Activated naive CD8-positive, alpha-beta T cell (primary cell): ENCODE results near the gene CACNA1H.
"Not testable (repeated sequence)": the region's sequence is repeated elsewhere in the genome, so short reads cannot be mapped to it uniquely, and the experiment has no call there.

ENCODE experiments used
- H3K27ac Mint-ChIP-seq: one replicate; pipeline ENCODE4 v1.8.0; 2021; ENCODE audit warnings: mixed read lengths
- H3K27me3 Mint-ChIP-seq: one replicate; pipeline ENCODE4 v1.8.0; 2021; ENCODE audit warnings: mixed read lengths
- H3K36me3 Mint-ChIP-seq: one replicate; pipeline ENCODE4 v1.8.0; 2021; ENCODE audit warnings: mixed read lengths
- H3K4me1 Mint-ChIP-seq: one replicate; pipeline ENCODE4 v1.8.0; 2021; ENCODE audit warnings: low read depth, mixed read lengths
- H3K4me3 Mint-ChIP-seq: one replicate; pipeline ENCODE4 v1.8.0; 2021; ENCODE audit warnings: mild to moderate bottlenecking, mixed read lengths
- H3K9me3 Mint-ChIP-seq: one replicate; pipeline ENCODE4 v1.8.0; 2021; ENCODE audit warnings: low read depth, mixed read lengths

CACNA1H gene

DNA sequence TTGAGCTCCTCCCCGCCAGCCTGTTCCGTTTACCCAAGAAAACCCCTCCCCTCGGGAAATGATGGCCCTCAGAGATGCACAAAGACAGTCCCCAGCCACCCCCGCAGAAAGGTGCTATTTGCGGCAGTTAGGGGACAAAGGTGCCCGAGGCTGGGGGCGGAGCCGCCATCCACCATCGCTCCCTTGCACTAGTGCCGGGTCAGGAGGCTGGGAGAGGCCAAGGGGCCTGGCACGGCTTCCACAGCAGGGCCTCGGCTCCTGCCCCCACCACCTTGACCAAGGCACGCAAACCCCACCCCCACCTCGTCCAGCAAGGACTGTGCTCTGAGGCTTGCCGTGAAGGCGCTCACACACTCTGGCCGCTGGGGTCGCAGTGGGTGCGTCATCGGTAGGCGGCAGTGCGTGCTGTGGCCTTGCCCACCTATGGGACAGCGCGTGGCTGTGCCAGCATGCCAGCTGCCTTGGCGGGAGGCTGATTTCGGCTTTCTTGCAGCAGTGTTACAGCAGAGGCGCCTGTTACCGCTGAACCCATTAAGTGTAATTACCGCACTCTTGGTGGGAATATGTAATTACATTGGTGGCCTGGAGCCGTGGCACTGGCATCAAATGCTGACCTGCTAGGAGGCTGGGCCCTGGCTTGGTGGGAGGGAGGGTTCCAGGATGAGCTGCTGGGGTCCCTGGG is 40.4 kb downstream of the CACNA1H start:
- Mint-ChIP-seq H3K9me3 (no peaks in the 10 kb centered on the region), H3K27me3 (no peaks in the 10 kb centered on the region), H3K36me3 (no peaks in the 10 kb centered on the region), H3K4me1 (no peaks in the 10 kb centered on the region), H3K27ac (no peak overlapping the region), H3K4me3 (no peak overlapping the region)

DNA sequence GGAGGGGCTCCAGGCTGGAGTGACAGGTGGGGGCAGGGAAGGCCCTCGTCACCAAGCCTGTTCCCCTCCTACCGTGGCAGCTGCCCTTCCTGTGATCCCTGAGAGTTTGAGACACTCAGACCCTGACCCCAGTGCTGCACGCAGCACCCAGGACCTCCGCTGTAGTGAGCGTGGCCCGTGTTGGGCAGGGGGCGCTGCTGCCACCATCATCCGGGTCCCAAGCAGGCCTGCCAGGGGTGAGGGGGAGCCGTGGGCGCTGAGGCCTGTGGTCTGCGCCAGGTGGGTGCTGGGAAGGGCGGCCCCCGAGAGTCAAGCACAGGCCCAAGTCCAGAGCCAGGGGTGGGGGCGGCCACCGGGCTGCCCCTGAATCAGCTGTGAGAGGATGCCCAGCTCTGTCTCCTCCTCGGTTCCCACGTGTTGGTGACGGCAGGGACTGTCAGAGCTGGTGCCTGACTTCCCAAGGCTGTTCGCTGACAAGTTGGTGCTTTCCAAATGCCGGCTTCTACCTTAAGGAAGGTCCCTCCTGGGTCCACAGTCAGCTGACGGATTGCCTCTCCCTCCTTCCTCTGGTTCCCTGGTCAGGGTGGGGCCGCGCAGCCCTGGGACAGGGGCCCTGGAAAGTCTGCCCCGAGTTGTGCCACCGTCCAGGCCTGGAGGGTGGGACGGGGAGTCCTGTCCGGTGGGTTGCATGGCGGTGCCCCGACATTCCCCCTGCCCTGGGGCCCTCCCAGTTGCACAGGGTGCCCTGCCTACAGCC is 41.1 kb downstream of the CACNA1H start:
- Mint-ChIP-seq H3K4me1 (no peaks in the 10 kb centered on the region), H3K27me3 (no peaks in the 10 kb centered on the region), H3K36me3 (no peaks in the 10 kb centered on the region), H3K9me3 (no peaks in the 10 kb centered on the region), H3K4me3 (no peak overlapping the region), H3K27ac (no peak overlapping the region)

DNA sequence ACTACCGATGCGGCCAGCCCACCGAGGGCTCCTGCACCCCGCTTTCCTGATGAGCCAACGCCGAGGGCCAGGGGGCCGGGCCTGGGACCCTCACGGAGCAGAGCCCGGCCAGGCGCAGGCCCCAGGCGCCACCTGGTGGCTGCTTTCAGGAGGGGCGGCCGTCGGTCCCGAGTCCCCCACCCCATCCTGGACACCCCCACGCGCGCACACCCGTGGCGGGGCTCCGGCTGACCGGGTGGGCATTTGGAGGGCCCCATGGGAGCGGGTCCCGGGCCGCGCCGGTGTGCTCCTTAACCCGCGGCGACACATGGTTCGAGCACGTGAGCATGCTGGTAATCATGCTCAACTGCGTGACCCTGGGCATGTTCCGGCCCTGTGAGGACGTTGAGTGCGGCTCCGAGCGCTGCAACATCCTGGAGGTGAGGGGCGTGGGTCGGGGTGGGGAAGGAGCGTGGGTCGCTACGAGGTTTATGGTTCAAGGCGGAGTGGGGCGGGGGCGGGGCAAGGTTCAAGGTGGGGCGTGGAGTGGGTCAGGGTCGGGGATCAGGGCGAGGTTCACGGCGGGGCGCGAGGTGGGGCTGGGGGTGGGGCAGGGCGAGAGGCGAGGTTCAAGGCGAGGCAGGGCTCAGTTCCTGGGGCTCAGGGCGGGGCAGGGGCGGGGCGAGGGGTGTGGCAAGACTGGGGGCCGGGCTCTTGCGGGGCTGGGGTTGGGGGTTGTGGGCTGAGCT is 41.9 kb downstream of the CACNA1H start:
- H3K9me3 Mint-ChIP-seq = no peaks in the 10 kb centered on the region
- H3K27ac Mint-ChIP-seq = no peak overlapping the region
- no peak overlapping the region for H3K4me3 Mint-ChIP-seq
- H3K4me1 Mint-ChIP-seq = no peaks in the 10 kb centered on the region
- no peaks in the 10 kb centered on the region for H3K27me3 Mint-ChIP-seq
- H3K36me3 Mint-ChIP-seq = no peaks in the 10 kb centered on the region

DNA sequence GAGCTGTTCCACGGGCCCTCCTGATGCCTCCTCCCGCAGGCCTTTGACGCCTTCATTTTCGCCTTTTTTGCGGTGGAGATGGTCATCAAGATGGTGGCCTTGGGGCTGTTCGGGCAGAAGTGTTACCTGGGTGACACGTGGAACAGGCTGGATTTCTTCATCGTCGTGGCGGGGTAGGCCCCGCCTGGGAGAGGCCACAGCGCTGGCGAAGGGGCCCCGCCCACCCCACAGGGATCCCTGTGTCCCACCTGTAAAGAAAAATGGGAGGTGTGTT is 42.4 kb downstream of the CACNA1H start:
- no peaks in the 10 kb centered on the region for H3K27me3 Mint-ChIP-seq
- no peaks in the 10 kb centered on the region for H3K9me3 Mint-ChIP-seq
- H3K36me3 Mint-ChIP-seq = no peaks in the 10 kb centered on the region
- no peaks in the 10 kb centered on the region for H3K4me1 Mint-ChIP-seq
- H3K4me3 Mint-ChIP-seq = no peak overlapping the region
- H3K27ac Mint-ChIP-seq = no peak overlapping the region

DNA sequence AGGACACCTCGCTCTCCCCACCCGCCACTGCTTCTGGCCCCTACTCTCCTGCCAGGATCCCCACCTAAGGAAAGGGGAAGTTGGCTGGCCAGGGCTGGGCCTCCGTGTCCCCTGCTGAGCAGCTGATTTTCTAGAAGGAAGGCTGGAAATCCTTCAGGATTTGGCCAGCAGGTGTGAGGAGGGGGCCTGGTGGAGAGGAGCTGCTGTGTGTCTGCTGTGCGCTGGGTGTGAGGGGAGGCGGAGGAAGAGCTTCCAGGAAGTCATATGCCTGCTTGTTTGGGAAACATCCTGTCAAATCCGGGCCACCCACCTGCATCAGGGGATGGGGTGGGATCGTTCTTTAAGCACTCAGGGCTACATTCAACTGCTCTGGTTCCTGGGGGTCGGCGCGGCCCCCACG is 43.6 kb downstream of the CACNA1H start:
- no peaks in the 10 kb centered on the region for H3K27me3 Mint-ChIP-seq
- H3K27ac Mint-ChIP-seq = no peak overlapping the region
- H3K36me3 Mint-ChIP-seq = no peaks in the 10 kb centered on the region
- H3K4me1 Mint-ChIP-seq = no peaks in the 10 kb centered on the region
- no peaks in the 10 kb centered on the region for H3K9me3 Mint-ChIP-seq
- H3K4me3 Mint-ChIP-seq = no peak overlapping the region

DNA sequence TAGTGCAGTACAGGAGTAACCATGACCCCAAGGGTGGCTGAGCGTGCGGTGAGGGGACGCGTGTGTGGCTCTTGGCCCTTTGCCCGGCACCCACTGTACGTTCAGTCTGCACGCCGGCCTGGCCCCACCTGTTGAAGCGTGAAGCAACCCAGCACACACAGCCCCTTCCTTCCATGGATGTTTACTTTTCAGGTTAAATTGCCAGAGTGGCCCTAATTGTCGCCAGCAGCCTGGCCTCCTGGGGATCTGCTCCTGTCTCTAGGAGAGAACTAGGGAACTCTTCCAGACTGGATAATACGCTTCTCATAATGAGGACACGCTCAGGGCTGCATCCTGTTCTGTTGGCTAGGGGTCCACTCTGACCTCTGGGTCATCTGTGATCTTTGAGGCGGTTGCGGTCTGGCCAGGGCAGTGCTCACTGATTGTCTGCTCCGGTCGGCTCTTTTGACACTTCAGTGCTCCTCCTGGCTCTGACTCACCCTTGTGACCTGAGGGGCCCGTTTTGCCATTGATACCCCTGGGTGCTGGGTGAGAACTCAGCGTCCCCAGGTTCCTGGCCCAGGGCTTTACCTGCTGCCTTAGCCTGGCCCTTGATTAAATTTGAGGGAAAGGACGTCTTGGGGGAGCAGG is 44.4 kb downstream of the CACNA1H start:
- H3K27me3 Mint-ChIP-seq = no peaks in the 10 kb centered on the region
- no peaks in the 10 kb centered on the region for H3K9me3 Mint-ChIP-seq
- no peak overlapping the region for H3K4me3 Mint-ChIP-seq
- no peak overlapping the region for H3K27ac Mint-ChIP-seq
- H3K36me3 Mint-ChIP-seq = no peaks in the 10 kb centered on the region
- no peaks in the 10 kb centered on the region for H3K4me1 Mint-ChIP-seq

DNA sequence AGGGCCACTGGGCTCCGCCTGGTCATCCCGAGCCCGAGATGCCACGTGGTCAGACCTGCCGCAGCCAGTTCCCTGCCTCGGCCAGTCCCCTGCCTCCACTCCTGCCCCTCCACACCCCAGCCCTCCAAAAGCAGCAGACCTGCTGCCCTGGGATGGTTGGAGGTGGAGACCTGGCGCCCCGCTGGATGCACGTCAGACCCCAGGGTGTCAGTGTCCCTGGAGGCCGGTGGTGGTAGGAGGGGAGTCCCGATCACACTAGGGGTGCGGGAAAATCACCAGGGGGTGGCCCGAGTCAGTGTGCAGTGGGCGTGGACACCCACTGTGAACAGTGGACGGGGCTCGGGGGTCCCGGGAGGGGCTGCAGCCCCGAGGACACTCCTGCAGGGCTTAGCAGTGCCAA is 45.3 kb downstream of the CACNA1H start:
- H3K27ac Mint-ChIP-seq = no peak overlapping the region
- H3K9me3 Mint-ChIP-seq = no peaks in the 10 kb centered on the region
- H3K36me3 Mint-ChIP-seq = no peaks in the 10 kb centered on the region
- no peak overlapping the region for H3K4me3 Mint-ChIP-seq
- H3K4me1 Mint-ChIP-seq = no peaks in the 10 kb centered on the region
- no peaks in the 10 kb centered on the region for H3K27me3 Mint-ChIP-seq

DNA sequence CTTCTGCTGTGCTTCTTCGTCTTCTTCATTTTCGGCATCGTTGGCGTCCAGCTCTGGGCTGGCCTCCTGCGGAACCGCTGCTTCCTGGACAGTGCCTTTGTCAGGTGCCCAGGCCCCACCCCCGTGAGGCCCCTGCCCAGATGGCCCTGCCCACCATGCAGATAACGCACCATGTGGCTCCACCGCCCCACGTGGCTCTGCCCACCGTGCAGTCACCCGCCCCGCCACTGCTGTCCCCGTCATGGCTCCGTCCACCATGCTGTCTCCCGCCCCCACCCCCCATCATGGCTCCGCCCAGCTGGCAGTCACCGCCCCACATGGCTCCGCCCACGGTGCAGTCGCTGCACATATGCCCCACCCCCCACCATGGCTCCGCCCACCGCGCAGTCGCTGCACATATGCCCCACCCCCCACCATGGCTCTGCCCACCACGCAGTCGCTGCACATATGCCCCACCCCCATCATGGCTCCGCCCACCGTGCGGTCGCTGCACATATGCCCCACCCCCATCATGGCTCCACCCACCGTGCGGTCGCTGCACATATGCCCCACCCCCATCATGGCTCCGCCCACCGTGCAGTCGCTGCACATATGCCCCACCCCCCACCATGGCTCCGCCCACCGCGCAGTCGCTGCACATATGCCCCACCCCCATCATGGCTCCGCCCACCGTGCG is 45.9 kb downstream of the CACNA1H start:
- H3K4me3 Mint-ChIP-seq, H3K36me3 Mint-ChIP-seq, H3K27ac Mint-ChIP-seq, H3K27me3 Mint-ChIP-seq, H3K9me3 Mint-ChIP-seq, H3K4me1 Mint-ChIP-seq: not testable (repeated sequence)

DNA sequence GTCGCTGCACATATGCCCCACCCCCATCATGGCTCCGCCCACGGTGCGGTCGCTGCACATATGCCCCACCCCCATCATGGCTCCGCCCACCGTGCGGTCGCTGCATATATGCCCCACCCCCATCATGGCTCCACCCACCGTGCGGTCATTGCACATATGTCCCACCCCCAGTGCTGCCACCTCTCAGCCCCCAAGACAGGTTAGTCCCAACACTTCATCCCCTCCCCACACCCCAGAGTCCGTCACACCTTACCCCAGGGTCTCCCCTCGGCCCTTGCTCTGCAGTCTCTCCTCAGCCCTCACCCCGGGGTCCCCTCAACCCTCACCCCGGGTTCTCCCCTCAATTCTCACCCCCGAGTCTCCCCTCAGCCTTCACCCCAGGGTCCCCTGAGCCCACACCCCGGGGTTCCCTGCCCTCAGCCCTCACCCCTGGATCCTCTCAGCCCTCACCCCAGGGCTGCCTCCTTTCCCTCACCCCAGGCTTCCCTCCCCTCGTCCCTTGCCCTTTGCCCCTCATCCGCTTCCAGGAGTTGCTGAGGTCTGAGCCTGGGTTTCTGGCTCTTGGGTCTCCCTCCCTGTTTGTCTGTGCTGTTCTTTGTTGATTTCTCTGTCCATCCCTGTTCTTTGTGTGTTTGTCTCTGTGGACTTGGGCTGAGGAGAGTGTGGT is 46.6 kb downstream of the CACNA1H start:
- no peaks in the 10 kb centered on the region for H3K36me3 Mint-ChIP-seq
- no peak overlapping the region for H3K27ac Mint-ChIP-seq
- no peaks in the 10 kb centered on the region for H3K4me1 Mint-ChIP-seq
- H3K4me3 Mint-ChIP-seq = no peak overlapping the region
- no peaks in the 10 kb centered on the region for H3K9me3 Mint-ChIP-seq
- no peaks in the 10 kb centered on the region for H3K27me3 Mint-ChIP-seq

DNA sequence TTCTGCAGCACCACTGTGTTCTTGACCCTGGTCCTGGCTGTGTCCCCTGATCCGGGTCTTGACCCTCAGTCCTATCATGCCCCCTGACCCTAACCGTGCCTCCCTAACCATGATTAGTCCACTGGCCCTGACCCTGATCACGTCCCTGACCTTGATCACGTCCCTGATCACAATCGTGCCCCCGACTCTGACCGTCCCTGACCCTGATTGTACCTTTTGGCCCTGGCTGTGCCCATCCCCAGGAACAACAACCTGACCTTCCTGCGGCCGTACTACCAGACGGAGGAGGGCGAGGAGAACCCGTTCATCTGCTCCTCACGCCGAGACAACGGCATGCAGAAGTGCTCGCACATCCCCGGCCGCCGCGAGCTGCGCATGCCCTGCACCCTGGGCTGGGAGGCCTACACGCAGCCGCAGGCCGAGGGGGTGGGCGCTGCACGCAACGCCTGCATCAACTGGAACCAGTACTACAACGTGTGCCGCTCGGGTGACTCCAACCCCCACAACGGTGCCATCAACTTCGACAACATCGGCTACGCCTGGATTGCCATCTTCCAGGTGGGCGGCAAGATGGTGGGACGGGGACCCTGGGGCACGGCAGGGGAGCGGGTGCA is 47.2 kb downstream of the CACNA1H start:
- Mint-ChIP-seq H3K4me1 (no peaks in the 10 kb centered on the region), H3K4me3 (no peak overlapping the region), H3K27ac (no peak overlapping the region), H3K9me3 (no peaks in the 10 kb centered on the region), H3K36me3 (no peaks in the 10 kb centered on the region), H3K27me3 (no peaks in the 10 kb centered on the region)

DNA sequence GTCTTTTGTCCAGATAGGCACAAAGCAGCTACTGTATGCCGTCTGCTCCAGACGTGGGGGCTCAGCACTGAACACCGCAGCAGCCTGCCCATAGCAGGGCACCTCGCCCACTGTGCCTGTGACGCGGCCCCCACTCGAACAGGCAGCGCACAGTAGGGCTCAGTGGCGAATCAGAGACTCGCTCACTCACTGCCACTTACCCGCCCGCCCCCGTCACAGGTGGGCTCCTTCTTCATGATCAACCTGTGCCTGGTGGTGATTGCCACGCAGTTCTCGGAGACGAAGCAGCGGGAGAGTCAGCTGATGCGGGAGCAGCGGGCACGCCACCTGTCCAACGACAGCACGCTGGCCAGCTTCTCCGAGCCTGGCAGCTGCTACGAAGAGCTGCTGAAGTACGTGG is 48.5 kb downstream of the CACNA1H start:
- no peaks in the 10 kb centered on the region for H3K9me3 Mint-ChIP-seq

DNA sequence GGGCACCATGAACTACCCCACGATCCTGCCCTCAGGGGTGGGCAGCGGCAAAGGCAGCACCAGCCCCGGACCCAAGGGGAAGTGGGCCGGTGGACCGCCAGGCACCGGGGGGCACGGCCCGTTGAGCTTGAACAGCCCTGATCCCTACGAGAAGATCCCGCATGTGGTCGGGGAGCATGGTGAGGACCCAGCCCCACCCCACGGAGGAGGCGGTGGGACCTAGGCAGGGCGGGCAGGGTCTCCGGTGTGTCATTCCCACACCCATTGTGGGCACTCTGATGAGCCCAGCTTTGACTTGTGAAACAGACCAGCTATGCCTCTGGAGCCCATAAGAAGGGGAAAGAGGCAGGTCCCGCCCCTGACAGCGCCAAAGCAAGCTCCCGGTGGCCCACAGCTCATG is 49.4 kb downstream of the CACNA1H start:
- no peak overlapping the region for H3K4me3 Mint-ChIP-seq
- H3K9me3 Mint-ChIP-seq = no peaks in the 10 kb centered on the region
- H3K27ac Mint-ChIP-seq = no peak overlapping the region
- H3K27me3 Mint-ChIP-seq = no peaks in the 10 kb centered on the region
- H3K4me1 Mint-ChIP-seq = no peaks in the 10 kb centered on the region
- no peaks in the 10 kb centered on the region for H3K36me3 Mint-ChIP-seq

More for the DNA sequence above, 48.5 kb downstream of the CACNA1H start:
- Mint-ChIP-seq H3K4me1 (no peaks in the 10 kb centered on the region), H3K36me3 (no peaks in the 10 kb centered on the region), H3K27me3 (no peaks in the 10 kb centered on the region), H3K4me3 (no peak overlapping the region), H3K27ac (no peak overlapping the region)

DNA sequence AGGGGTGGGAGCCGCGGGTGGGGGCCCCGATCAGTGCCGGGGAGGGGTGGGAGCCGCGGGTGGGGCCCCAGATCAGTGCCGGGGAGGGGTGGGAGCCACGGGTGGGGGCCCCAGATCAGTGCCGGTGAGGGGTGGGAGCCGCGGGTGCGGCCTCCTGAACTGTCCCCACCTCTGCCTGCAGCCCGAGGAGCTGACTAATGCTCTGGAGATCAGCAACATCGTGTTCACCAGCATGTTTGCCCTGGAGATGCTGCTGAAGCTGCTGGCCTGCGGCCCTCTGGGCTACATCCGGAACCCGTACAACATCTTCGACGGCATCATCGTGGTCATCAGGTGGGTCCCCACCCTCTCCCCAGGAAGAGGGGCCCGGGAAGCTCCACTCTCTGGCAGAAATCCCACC is 52.0 kb downstream of the CACNA1H start:
- no peaks in the 10 kb centered on the region for H3K27me3 Mint-ChIP-seq
- no peak overlapping the region for H3K27ac Mint-ChIP-seq
- H3K36me3 Mint-ChIP-seq = no peaks in the 10 kb centered on the region
- peaks cover 3% of the 10 kb centered on the region for H3K4me1 Mint-ChIP-seq
- H3K9me3 Mint-ChIP-seq = no peaks in the 10 kb centered on the region
- H3K4me3 Mint-ChIP-seq = no peak overlapping the region

DNA sequence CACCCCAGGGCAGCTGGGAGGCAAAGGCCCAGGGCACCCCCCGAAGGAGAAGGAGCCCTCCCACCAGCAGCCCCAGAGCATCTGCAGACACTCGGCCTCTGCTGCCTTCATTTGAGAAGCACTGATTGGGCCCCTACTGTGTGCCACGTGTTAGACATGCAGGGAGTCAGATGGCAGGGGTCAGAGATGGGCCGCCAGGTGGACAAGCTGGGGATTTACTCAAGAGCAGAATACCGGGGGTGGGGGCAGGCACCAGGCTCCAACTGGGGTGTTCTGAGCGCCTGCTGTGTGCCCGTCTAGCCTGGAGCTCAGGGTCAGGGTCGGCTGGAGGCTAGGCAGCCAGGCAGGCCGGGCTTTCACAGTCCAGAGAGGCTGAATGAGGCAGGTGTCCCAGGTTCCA is 53.4 kb downstream of the CACNA1H start:
- Mint-ChIP-seq H3K27ac (no peak overlapping the region), H3K4me1 (peaks cover 3% of the 10 kb centered on the region), H3K4me3 (no peak overlapping the region), H3K27me3 (no peaks in the 10 kb centered on the region), H3K9me3 (no peaks in the 10 kb centered on the region), H3K36me3 (no peaks in the 10 kb centered on the region)
